Measurements from ENCODE around the gene EYA2.

Gene EYA2

GRCh38 chr20:47215653-47216397 lies 321.2 kb downstream of the EYA2 start:
- no peak for DNase-seq

GRCh38 chr20:47216819-47217410 lies 322.3 kb downstream of the EYA2 start:
- DNase-seq, result no peak

GRCh38 chr20:47217482-47218446 lies 323.1 kb downstream of the EYA2 start:
- DNase-seq, result no peak

GRCh38 chr20:47220161-47220582 lies 325.5 kb downstream of the EYA2 start:
- DNase-seq, result peak; percentile 54

- no peak for DNase-seq
These were observed 326.5 kb downstream of the EYA2 start for GRCh38 chr20:47221036-47221625.

- DNase-seq, result no peak
These were observed 328.0 kb downstream of the EYA2 start for GRCh38 chr20:47222468-47223119.

- no peak for DNase-seq
These were observed 329.3 kb downstream of the EYA2 start for GRCh38 chr20:47223896-47224295.

GRCh38 chr20:47224300-47224791 lies 329.7 kb downstream of the EYA2 start:
- DNase-seq, result no peak

- DNase-seq, result no peak
These were observed 330.2 kb downstream of the EYA2 start for GRCh38 chr20:47224857-47225256.

GRCh38 chr20:47225458-47225857 lies 330.8 kb downstream of the EYA2 start:
- no peak for DNase-seq

GRCh38 chr20:47227119-47227518 lies 332.5 kb downstream of the EYA2 start:
- DNase-seq, result no peak

GRCh38 chr20:47227576-47227975 lies 332.9 kb downstream of the EYA2 start:
- no peak for DNase-seq

GRCh38 chr20:47228654-47229053 lies 334.0 kb downstream of the EYA2 start:
- no peak for DNase-seq

- no peak for DNase-seq
These were observed 336.2 kb downstream of the EYA2 start for GRCh38 chr20:47230811-47231256.

GRCh38 chr20:47231382-47232039 lies 336.9 kb downstream of the EYA2 start:
- DNase-seq, result no peak

- no peak for DNase-seq
These were observed 337.9 kb downstream of the EYA2 start for GRCh38 chr20:47232518-47232917.

GRCh38 chr20:47233333-47234188 lies 338.9 kb downstream of the EYA2 start:
- no peak for DNase-seq

GRCh38 chr20:47235111-47235510 lies 340.5 kb downstream of the EYA2 start:
- no peak for DNase-seq

GRCh38 chr20:47235853-47236638 lies 341.4 kb downstream of the EYA2 start:
- DNase-seq, result no peak

GRCh38 chr20:47236639-47236900 lies 341.9 kb downstream of the EYA2 start:
- DNase-seq, result no peak
